NCI-H1694 (cell line): ENCODE results near the gene DENND6B.

ENCODE experiments used
- DNase-seq: peaks from one replicate; lab custom pipeline; 2025; lab: John Stamatoyannopoulos, UW

The DENND6B gene

GRCh38 chr22:50315289-50316113 is 11.3 kb downstream of the DENND6B start:
- no peak for DNase-seq

DNA sequence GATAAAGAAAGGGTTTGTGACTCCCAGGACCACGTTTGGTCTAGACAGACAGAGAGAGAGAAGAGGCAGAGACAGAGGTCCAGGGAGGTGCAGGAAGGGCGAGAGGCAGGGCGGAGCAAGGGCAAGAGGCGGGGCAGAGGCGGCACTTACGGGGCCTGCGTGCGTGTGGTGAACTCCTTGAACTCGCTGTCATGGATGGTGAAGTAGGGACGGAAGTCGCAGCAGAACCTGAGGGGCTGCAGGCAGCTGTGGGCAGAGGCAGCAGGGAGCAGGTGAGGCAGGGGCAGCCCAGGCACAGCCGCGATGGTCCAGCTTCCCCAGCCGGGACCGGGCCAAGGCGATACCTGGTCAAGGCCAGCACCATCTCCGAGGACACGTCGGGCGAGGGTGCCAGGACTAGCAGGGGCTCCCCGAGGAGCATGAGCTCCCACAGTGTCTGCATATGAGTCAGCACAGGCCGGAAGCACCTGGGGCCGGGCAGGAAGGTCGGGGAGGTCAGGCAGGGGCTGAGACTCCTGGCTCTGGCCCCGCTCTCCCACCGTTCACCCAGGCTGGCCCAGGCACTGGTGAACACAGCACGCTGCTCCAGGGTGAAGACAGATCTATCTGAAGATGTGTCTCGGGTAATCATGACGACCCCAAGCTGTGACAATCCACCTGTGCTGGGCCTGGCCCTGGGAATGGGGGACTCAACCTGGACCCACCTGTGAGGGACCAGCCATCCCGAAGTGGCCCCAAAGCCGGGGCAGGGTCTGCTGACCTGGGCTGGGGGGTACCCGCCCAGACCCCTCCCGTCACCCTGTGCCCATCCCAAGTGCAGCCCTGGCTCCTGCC is 12.1 kb downstream of the DENND6B start:
- DNase-seq: no peak

- DNase-seq: no peak
Observed at GRCh38 chr22:50314081-50314454, 12.7 kb downstream of the DENND6B start.

DNA sequence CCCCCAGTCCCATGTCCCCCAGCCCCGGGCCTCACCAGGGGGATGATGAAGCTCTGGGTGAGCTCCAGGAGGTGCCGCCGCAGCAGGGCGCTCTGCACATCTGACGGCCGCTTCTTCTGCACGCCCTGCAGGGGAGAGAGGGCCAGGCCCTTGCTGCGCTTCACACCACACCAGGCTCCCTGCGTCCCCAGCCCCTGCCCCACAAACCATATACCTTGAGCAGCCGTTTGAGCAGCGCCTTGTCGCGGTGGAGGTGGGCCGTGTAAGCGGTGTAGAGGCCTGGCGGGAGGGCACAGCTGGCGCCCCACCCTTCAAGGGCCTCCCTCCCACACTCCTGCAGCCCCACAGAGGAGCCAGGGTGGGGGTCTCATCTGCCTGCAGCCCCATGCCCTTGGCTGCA is 13.2 kb downstream of the DENND6B start:
- no peak for DNase-seq

- DNase-seq: no peak
Observed at GRCh38 chr22:50313021-50313420, 13.8 kb downstream of the DENND6B start.

- no peak for DNase-seq
Observed at GRCh38 chr22:50312371-50312770, 14.4 kb downstream of the DENND6B start.

DNA sequence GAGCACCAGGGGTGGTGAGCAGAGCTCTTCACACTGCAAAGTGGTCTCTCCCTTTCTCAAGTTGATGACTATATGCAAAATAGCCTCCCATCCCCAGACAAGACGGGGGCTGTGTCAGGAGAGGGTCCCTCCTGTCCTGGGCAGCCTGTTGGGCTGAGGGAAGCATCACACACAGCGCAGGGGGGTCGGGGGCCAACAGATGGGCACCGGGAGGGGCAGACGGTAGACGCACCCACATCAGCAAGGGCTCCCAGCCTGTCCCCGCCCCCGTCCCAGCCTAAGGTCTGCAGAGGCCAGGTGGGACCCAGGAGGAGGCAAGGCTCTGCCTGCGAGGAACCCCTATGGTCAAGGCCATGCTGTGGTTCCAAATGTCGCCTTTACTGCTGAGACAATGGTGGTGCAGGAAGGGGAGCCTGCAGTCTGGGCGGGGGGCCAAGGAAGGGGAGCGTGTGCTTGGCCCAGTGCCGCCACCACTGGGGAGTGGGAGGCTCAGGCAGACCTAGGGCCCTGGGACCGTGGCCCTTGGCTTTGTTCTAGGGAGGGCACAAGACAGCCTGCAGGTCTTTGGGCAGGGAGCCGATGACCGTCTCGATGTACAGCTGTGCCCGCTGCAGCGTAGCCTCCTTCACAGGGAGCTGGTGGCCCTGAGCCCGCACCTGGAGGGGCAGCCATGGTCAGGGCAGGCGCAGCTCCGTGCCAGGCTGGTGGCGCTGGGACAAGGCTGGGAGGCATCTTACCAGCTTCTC is 15.0 kb downstream of the DENND6B start:
- no peak for DNase-seq

- DNase-seq: no peak
Observed at GRCh38 chr22:50310949-50311444, 15.8 kb downstream of the DENND6B start.

- DNase-seq: no peak
Observed at GRCh38 chr22:50310031-50310722, 16.6 kb downstream of the DENND6B start.

DNA sequence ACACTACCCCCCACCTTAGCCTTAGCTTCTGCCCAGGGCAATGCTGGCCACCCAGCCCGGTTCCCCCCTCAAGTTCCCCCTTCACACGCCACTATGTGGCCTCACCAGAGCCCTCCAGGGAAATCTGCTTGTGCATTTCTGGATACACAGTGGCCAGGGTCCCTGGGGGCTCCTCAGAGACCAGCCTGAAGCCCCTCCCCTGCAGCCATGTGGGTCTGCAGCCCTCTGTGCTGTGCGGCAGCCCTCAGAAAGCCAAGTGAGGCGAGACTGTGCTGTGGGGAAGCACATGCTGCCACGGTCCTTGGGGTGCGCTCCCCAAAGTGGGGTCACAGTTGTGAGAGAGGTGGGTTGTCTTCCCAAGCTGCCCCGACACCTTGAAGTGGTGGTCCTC is 17.2 kb downstream of the DENND6B start:
- DNase-seq: no peak

DNA sequence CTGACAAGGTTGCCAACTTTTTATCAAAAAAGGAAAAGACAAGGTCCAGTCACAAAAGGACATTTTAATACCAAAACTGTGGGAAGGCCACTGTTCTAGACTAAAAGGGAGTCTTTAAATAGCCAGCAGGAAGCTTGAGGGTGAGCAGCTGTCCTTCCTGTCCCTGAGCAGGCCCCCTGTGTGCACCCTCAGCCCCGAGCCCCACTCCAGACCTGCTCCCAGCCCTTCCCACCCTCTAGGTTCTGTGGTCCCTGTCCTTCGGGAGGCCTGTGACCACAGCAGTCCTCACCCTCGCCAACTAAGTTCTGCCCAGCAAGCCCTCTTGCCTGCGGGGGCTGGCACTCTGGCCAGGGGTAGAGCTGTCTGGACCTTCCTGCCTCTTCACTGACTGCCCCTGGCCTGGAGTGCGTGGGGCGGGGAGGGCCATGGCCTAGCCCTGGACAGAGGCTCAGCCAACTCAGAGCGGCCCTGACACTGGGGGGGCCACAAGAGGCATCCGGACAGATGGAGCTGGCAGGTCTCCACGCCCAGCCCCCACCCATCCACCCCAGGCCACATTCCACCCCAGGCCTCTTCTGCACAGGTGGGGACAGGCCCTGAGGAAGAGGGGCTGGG is 17.7 kb downstream of the DENND6B start:
- no peak for DNase-seq

DNA sequence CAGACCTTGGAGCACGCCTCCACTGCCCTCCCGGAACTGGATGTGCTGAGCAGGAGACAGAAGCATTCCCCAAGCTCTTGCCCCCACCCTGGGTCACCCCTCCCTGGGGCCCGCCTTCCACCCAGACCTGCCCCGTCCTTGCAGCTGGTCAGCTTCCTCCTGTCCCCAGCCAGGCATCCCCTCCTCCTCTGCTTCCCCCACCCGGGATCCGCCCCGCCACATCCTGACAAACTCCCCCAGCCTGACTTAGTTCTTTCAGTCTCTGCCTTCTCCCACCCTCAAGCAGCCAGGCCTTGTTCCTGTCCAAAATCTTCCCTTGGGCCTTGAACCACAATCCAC is 18.2 kb downstream of the DENND6B start:
- DNase-seq: no peak

DNA sequence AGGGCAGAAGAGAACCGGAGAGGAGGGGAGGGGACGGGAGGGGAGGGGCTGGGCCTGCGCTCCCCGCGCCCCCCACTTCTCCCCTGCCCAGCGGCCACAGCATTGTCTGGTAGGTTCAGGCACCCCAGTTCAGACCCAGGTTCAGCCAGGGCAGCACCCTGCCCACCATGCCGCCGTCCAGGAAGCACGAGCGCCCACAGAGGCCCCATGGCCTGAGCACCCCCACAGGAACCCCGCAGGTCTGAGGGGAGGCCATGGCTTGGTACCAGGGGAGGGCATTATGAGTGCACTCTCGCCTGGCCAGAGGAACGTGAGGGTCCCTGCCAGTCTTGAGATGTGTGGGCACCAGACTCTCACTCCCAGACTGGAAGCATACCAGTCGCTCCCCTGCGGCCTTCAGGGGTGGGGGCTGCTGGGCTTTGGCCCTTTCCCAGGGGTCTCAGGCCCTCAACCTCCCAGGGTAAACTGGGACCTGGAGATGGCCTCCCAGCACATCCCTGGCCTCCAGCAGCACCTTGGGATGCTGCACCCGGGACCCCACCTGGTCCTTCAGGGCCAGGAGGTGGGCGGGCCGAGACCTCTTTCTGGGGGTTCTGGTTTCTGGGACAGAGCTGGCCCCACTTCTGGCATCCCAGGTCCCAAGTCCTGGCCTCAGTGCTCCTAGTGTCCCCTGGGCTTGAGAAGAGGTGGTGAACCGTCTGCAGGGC is 18.8 kb downstream of the DENND6B start:
- no peak for DNase-seq

GRCh38 chr22:50306753-50307749 is 19.8 kb downstream of the DENND6B start, which contains the start of gene PLXNB2:
TSS of gene PLXNB2 (minus strand) at chr22:50307646. CDS start at chr22:50290584, 17,062 bp downstream.
- DNase-seq: peak; percentile 47

- peak; percentile 89 for DNase-seq
Observed at GRCh38 chr22:50305923-50306566, 20.8 kb downstream of the DENND6B start.

- DNase-seq: peak; percentile 77
Observed at GRCh38 chr22:50305393-50305922, 21.4 kb downstream of the DENND6B start.

DNA sequence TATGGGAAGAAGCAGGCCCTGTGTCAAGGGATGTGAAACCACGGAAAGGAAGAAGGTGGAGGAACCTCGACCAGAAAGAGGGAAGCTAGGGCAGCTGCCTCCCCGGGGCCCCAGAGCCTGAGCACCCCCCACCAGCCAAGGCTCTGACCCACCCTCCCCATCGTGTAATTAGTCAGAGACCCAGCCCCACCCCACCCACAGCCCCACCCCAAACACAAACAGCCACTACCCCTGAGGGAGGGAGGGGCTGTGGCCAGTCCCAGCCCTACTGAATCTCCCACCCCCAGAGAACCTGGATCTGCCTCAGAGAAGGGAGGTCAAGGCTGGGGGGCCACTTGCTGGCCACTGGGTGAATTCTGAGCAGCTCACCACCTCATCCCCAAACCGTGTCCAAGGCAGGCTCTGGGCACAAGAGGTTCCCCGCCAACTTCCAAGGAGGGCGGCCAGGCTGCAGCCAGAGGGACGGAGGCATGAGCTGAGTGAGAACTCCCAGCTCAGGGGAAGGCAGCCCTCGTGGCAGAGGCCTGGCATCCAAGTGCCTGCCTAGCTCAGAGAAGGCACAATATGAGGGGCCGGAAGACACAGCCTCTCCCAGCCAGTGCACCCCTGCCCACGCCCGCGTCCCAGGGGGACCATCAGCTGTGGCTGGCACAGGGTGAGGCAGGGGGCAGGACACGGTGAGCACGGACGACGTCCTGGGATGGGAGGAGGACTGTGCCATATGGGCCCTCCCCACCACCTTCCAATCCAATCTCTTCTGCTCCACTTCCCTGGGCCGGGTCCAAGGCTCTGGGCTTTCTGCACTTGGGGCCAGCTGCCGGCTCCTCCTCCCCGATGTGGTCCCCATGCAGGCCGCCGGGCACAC is 22.1 kb downstream of the DENND6B start:
- DNase-seq: peak; percentile 83
